Activated CD4-positive, alpha-beta T cell treated with anti-CD3 and anti-CD28 coated beads for 24 hours (primary cell): ENCODE measurements around the gene DAAM1.

Experiments
- DNase-seq, 2 donors: peaks; one replicate each; pipeline ENCODE4 v3.0.0-alpha.2; 2020; ENCODE audit warnings: low read depth in 2 of 2

The DAAM1 gene

GRCh38 chr14:59254911-59255545 is 66.6 kb downstream of the DAAM1 start:
- DNase-seq = no peak

GRCh38 chr14:59256331-59256730 is 67.9 kb downstream of the DAAM1 start:
- DNase-seq = no peak

- DNase-seq = no peak
These were observed 72.9 kb downstream of the DAAM1 start for GRCh38 chr14:59261334-59261733.

GRCh38 chr14:59262717-59263454 is 74.4 kb downstream of the DAAM1 start:
- DNase-seq = no peak

- peak; percentile 1 to 8 for DNase-seq
These were observed 77.3 kb downstream of the DAAM1 start for GRCh38 chr14:59265808-59266207.

- DNase-seq = no peak
These were observed 78.6 kb downstream of the DAAM1 start for GRCh38 chr14:59267046-59267445.

GRCh38 chr14:59268011-59268410 is 79.5 kb downstream of the DAAM1 start:
- DNase-seq = no peak

- DNase-seq = no peak
These were observed 80.4 kb downstream of the DAAM1 start for GRCh38 chr14:59268858-59269257.

- no peak for DNase-seq
These were observed 81.0 kb downstream of the DAAM1 start for GRCh38 chr14:59269466-59269865.

- no peak for DNase-seq
These were observed 82.8 kb downstream of the DAAM1 start for GRCh38 chr14:59271256-59271655.

- no peak for DNase-seq
These were observed 83.3 kb downstream of the DAAM1 start for GRCh38 chr14:59271734-59272133.

GRCh38 chr14:59272633-59273032 is 84.2 kb downstream of the DAAM1 start:
- DNase-seq = no peak

- no peak for DNase-seq
These were observed 85.3 kb downstream of the DAAM1 start for GRCh38 chr14:59273737-59274136.

- DNase-seq = no peak
These were observed 86.5 kb downstream of the DAAM1 start for GRCh38 chr14:59274991-59275391.

- DNase-seq = no peak
These were observed 87.2 kb downstream of the DAAM1 start for GRCh38 chr14:59275668-59276067.

- no peak for DNase-seq
These were observed 87.8 kb downstream of the DAAM1 start for GRCh38 chr14:59276235-59276634.

GRCh38 chr14:59277659-59278058 is 89.2 kb downstream of the DAAM1 start:
- no peak for DNase-seq

GRCh38 chr14:59278111-59278510 is 89.6 kb downstream of the DAAM1 start:
- no peak for DNase-seq

- DNase-seq = no peak
These were observed 92.5 kb downstream of the DAAM1 start for GRCh38 chr14:59280961-59281360.

GRCh38 chr14:59281609-59282377 is 93.3 kb downstream of the DAAM1 start:
- no peak for DNase-seq

GRCh38 chr14:59282378-59282765 is 93.9 kb downstream of the DAAM1 start:
- DNase-seq = no peak

GRCh38 chr14:59283361-59283760 is 94.9 kb downstream of the DAAM1 start:
- DNase-seq = no peak

GRCh38 chr14:59284059-59284458 is 95.6 kb downstream of the DAAM1 start:
- no peak for DNase-seq
